Keratinocyte (primary cell): ENCODE results near the gene FMN1.

ENCODE experiments used
- CTCF ChIP-seq, 3 experiments: IDR thresholded peaks in 1 of 3; conservative IDR thresholded peaks in 1 of 3; optimal IDR thresholded peaks in 1 of 3; 2 replicates in 2 of 3; 3 replicates in 1 of 3; pipeline versions ENCODE3 to v1.5.1; 2011; ENCODE audit warnings: low read length in 3 of 3, mild to moderate bottlenecking in 3 of 3, moderate library complexity in 2 of 3, control low read depth in 1 of 3, inconsistent platforms in 1 of 3; ENCODE audit not compliant: insufficient read depth in 2 of 3; ENCODE audit errors: extremely low read depth in 1 of 3
- EZH2 ChIP-seq: IDR thresholded peaks from one replicate; pipeline ENCODE4 v1.6.1; 2012; ENCODE audit warnings: inconsistent platforms, mild to moderate bottlenecking, low read length, moderate library complexity

- TF ChIP-seq CTCF (optimal IDR thresholded peaks at IDR 0.05 in 1 of 3, IDR thresholded peaks at IDR 0.05 in 1 of 3, conservative IDR thresholded peaks at IDR 0.05 in 1 of 3; ENCODE audit: extremely low read depth in 1 of 3, insufficient read depth in 2 of 3, low read length in 3 of 3), result no peak
- no peak for TF ChIP-seq EZH2
Measured at GRCh38 chr15:33149919-33150318, 44.6 kb downstream of the FMN1 start.
